H1 (cell line): Measurements from ENCODE around the gene MCOLN3. TPM values are rescaled to one million over a fixed set of nuclear protein-coding genes. Genes with fewer than 3 reads are reported as not detected.

Experiments used
- CTCF ChIA-PET: fragments of 300-600 bp; sonication (Branson Sonifier 250); formaldehyde crosslinking; loops from one replicate; lab custom pipeline; 2021; ENCODE audit not compliant: partially characterized antibody; lab: Charles Lee
- POLR2A ChIA-PET: fragments of 300-600 bp; sonication (Branson Sonifier 250); formaldehyde crosslinking; loops from one replicate; lab custom pipeline; 2021; ENCODE audit warnings: inconsistent platforms; ENCODE audit not compliant: partially characterized antibody; lab: Charles Lee
- DNase-seq, 2 experiments: peaks; one replicate each; pipeline versions ENCODE4 v3.0.0 to v3.0.0-alpha.2; 2010 to 2022; ENCODE audit warnings: low spot score in 2 of 2, low read depth in 1 of 2, mixed read lengths in 1 of 2
- FAIRE-seq: peaks from 2 replicates; lab custom pipeline; 2011; peaks lifted over from hg19 to GRCh38; lab: Jason Lieb, UNC
- H2AFZ ChIP-seq: 2 replicates; pipeline ENCODE4 v1.8.1; 2012; ENCODE audit warnings: low read length, inconsistent platforms
- H2AK5ac ChIP-seq: 2 replicates; pipeline ENCODE4 v1.6.1; 2013; ENCODE audit warnings: low read depth, low read length
- H2BK120ac ChIP-seq: replicated peaks from 2 replicates; pipeline ENCODE3; 2013; ENCODE audit warnings: low read depth, low read length, inconsistent platforms
- H2BK12ac ChIP-seq: 2 replicates; pipeline ENCODE4 v1.6.1; 2013; ENCODE audit warnings: low read depth, low read length
- H2BK15ac ChIP-seq: 2 replicates; pipeline ENCODE4 v1.6.1; 2013; ENCODE audit warnings: low read length
- H2BK20ac ChIP-seq: 2 replicates; pipeline ENCODE4 v1.6.1; 2013; ENCODE audit warnings: low read length
- H2BK5ac ChIP-seq: 2 replicates; pipeline ENCODE4 v1.6.1; 2013; ENCODE audit warnings: low read depth, low read length
- H3K14ac ChIP-seq: 2 replicates; pipeline ENCODE4 v1.6.1; 2013; ENCODE audit warnings: inconsistent platforms; ENCODE audit not compliant: insufficient read length
- H3K18ac ChIP-seq: 2 replicates; pipeline ENCODE4 v1.6.1; 2013; ENCODE audit warnings: low read length; ENCODE audit errors: extremely low read depth
- H3K23ac ChIP-seq: 2 replicates; pipeline ENCODE4 v1.6.1; 2013; ENCODE audit warnings: inconsistent platforms; ENCODE audit not compliant: insufficient read length
- H3K23me2 ChIP-seq: 2 replicates; pipeline ENCODE4 v1.6.1; 2013; ENCODE audit warnings: low read depth, low read length
- H3K27ac ChIP-seq: 2 replicates; pipeline ENCODE4 v1.6.1; 2011; ENCODE audit warnings: low read depth, low read length, inconsistent platforms
- H3K27me3 ChIP-seq, 4 experiments: replicated peaks in 1 of 4; 1 replicate in 1 of 4; 2 replicates in 3 of 4; pipeline versions ENCODE4 v1.6.1 to v1.8.1; 2011 to 2013; ENCODE audit warnings: low read length in 3 of 4, mild to moderate bottlenecking in 3 of 4, inconsistent platforms in 2 of 4, mixed read lengths in 2 of 4, moderate library complexity in 1 of 4; ENCODE audit not compliant: control insufficient read depth in 3 of 4, insufficient read depth in 3 of 4; ENCODE audit errors: extremely low read depth in 1 of 4
- H3K36me3 ChIP-seq, 4 experiments: 2 replicates each; pipeline versions ENCODE4 v1.6.1 to v1.8.1; 2011 to 2013; ENCODE audit warnings: mild to moderate bottlenecking in 4 of 4, low read length in 3 of 4, moderate library complexity in 2 of 4, control low read depth in 1 of 4, inconsistent platforms in 1 of 4; ENCODE audit not compliant: insufficient read depth in 4 of 4, control insufficient read depth in 2 of 4
- H3K4ac ChIP-seq: replicated peaks from 2 replicates; pipeline ENCODE3; 2013; ENCODE audit warnings: low read length, low read depth, mixed read lengths, inconsistent platforms; ENCODE audit not compliant: insufficient read length
- H3K4me1 ChIP-seq, 4 experiments: replicated peaks in 1 of 4; 1 replicate in 1 of 4; 2 replicates in 3 of 4; pipeline versions ENCODE4 v1.6.1 to v1.8.1; 2011 to 2013; ENCODE audit warnings: low read length in 3 of 4, inconsistent platforms in 2 of 4, mixed read lengths in 1 of 4; ENCODE audit not compliant: insufficient read depth in 4 of 4, control insufficient read depth in 3 of 4
- H3K4me2 ChIP-seq, 2 experiments: 2 replicates each; pipeline versions ENCODE4 v1.6.1 to v1.8.1; 2011 to 2013; ENCODE audit warnings: low read depth in 2 of 2, low read length in 2 of 2, control low read depth in 1 of 2, inconsistent platforms in 1 of 2, mild to moderate bottlenecking in 1 of 2; ENCODE audit not compliant: insufficient read depth in 1 of 2
- H3K4me3 ChIP-seq, 4 experiments: fragments of 200-600, 300-600 bp in 1 of 4; sonication (generic), shearing (Covaris generic), sonication (Bioruptor Twin) in 1 of 4; 2 replicates each; pipeline versions ENCODE4 v1.5.1 to v1.8.1; 2011 to 2016; ENCODE audit warnings: low read length in 4 of 4, low read depth in 3 of 4, control low read depth in 2 of 4, inconsistent platforms in 2 of 4, mild to moderate bottlenecking in 2 of 4, mixed read lengths in 1 of 4, moderate library complexity in 1 of 4; ENCODE audit not compliant: insufficient read depth in 2 of 4; ENCODE audit errors: extremely low read depth in 1 of 4
- H3K56ac ChIP-seq: replicated peaks from 2 replicates; pipeline ENCODE3; 2013; ENCODE audit warnings: low read depth, mild to moderate bottlenecking, mixed read lengths, low read length, inconsistent platforms; ENCODE audit not compliant: insufficient read length
- H3K79me1 ChIP-seq: 2 replicates; pipeline ENCODE4 v1.6.1; 2013; ENCODE audit warnings: low read depth, low read length, control low read depth
- H3K79me2 ChIP-seq, 2 experiments: 2 replicates each; pipeline versions ENCODE4 v1.6.1 to v1.8.1; 2012 to 2013; ENCODE audit warnings: low read length in 2 of 2, mild to moderate bottlenecking in 2 of 2, inconsistent platforms in 1 of 2; ENCODE audit not compliant: insufficient read depth in 2 of 2, control insufficient read depth in 1 of 2
- H3K9ac ChIP-seq, 4 experiments: replicated peaks in 1 of 4; 1 replicate in 1 of 4; 2 replicates in 3 of 4; pipeline versions ENCODE4 v1.6.1 to v1.8.1; 2011 to 2013; ENCODE audit warnings: low read depth in 3 of 4, low read length in 3 of 4, control low read depth in 2 of 4, mild to moderate bottlenecking in 2 of 4, moderate library complexity in 2 of 4, inconsistent platforms in 1 of 4; ENCODE audit errors: extremely low read depth in 1 of 4
- H3K9me3 ChIP-seq, 2 experiments: 2 replicates each; pipeline versions ENCODE4 v1.6.1 to v1.8.1; 2012 to 2013; ENCODE audit warnings: mild to moderate bottlenecking in 2 of 2, moderate library complexity in 2 of 2, control low read depth in 1 of 2, inconsistent platforms in 1 of 2, low read depth in 1 of 2, low read length in 1 of 2, mixed read lengths in 1 of 2; ENCODE audit not compliant: insufficient read depth in 2 of 2
- H4K20me1 ChIP-seq, 2 experiments: replicated peaks in 1 of 2; 2 replicates each; pipeline versions ENCODE3 to v1.8.1; 2011 to 2013; ENCODE audit warnings: inconsistent platforms in 2 of 2, low read length in 2 of 2, mild to moderate bottlenecking in 1 of 2; ENCODE audit not compliant: insufficient read depth in 2 of 2, control insufficient read depth in 1 of 2
- H4K5ac ChIP-seq: 2 replicates; pipeline ENCODE4 v1.6.1; 2013; ENCODE audit warnings: low read length, low read depth, mixed read lengths, inconsistent platforms; ENCODE audit not compliant: insufficient read length
- H4K8ac ChIP-seq: 2 replicates; pipeline ENCODE4 v1.8.0; 2013; ENCODE audit warnings: mild to moderate bottlenecking, moderate library complexity, low read length, inconsistent platforms; ENCODE audit not compliant: insufficient read depth; ENCODE audit errors: extremely low read depth
- H4K91ac ChIP-seq: replicated peaks from 2 replicates; pipeline ENCODE3; 2013; ENCODE audit warnings: low read length, mixed read lengths, inconsistent platforms; ENCODE audit not compliant: insufficient read length
- POLR2A ChIP-seq, 2 experiments: IDR thresholded peaks; 1 replicate in 1 of 2; 2 replicates in 1 of 2; pipeline ENCODE4 v1.6.1; 2011; ENCODE audit warnings: low read depth in 2 of 2, low read length in 2 of 2, mild to moderate bottlenecking in 2 of 2; ENCODE audit errors: control extremely low read depth in 1 of 2
- SP2 ChIP-seq: IDR thresholded peaks from 2 replicates; pipeline ENCODE4 v1.6.1; 2012; ENCODE audit warnings: mild to moderate bottlenecking, low read length, inconsistent platforms
- whole genome bisulfite sequencing, 2 experiments: shearing (Covaris generic) in 1 of 2; methylation state at CpG; one replicate each; pipeline versions ENCODE4 v1.1.6 to v1.1.7; 2013 to 2015; ENCODE audit warnings: low lambda C conversion rate in 2 of 2, mixed read lengths in 2 of 2, inconsistent platforms in 1 of 2, low coverage in 1 of 2, missing lambda C conversion rate in 1 of 2; ENCODE audit not compliant: insufficient replicate concordance in 2 of 2, insufficient coverage in 1 of 2, insufficient read length in 1 of 2; ENCODE audit errors: extremely low coverage in 1 of 2, missing lambda C conversion rate in 1 of 2; 5-methylcytosine and 5-hydroxymethylcytosine counted together
- polyA plus RNA-seq, 7 experiments: library from polyadenylated mRNA; depleted of rRNA in 3 of 7; stranded (reverse) in 5 of 7; unstranded in 2 of 7; fragments of >200 nt in 5 of 7; fragments of 200-250 nt in 2 of 7; gene quantifications; 1 replicate in 5 of 7; 2 replicates in 1 of 7; 4 replicates in 1 of 7; pipeline versions ENCODE4 v1.2.1 to v1.2.3, GENCODE V29; 2011 to 2013; ENCODE audit warnings: missing spikeins in 2 of 7, mixed read lengths in 2 of 7
- total RNA-seq: library from RNA; stranded (reverse); fragmentation: NEBNext Ultra II Directional; extraction: Animal tissue kit (Norgen Biotek cat#: 25700); gene quantifications from 2 replicates; pipeline ENCODE4 v1.2.1, GENCODE V29; 2021

The MCOLN3 gene
- total and polyA plus RNA-seq, 2 of the 8 experiments (the other 6 are each of a cell fraction or from before 2014, with no cell fraction given), result 3.8 to 4.9 TPM

- H3K23ac ChIP-seq, result no peak overlapping the region
- no peak overlapping the region for H2BK120ac ChIP-seq
- H3K4ac ChIP-seq, result no peak overlapping the region
- H3K4me1 ChIP-seq, result no peaks in the 10 kb centered on the region
- no peak overlapping the region for H2AK5ac ChIP-seq
- H3K79me2 ChIP-seq, result no peaks in the 10 kb centered on the region
- H3K9ac ChIP-seq, result no peak overlapping the region
- no peaks in the 10 kb centered on the region for H3K23me2 ChIP-seq
- no peaks in the 10 kb centered on the region for H3K9me3 ChIP-seq
- no peak overlapping the region for H3K14ac ChIP-seq
- H4K8ac ChIP-seq, result no peak overlapping the region
- no peak overlapping the region for H3K18ac ChIP-seq
- WGBS, 2 experiments, result 95% methylated on average over 1 of the region's 1 CpG; no CpG with 5 or more reads in 1 of the 2 experiments
- no peak overlapping the region for H3K56ac ChIP-seq
- no peaks in the 10 kb centered on the region for H4K20me1 ChIP-seq
- no peaks in the 10 kb centered on the region for H3K79me1 ChIP-seq
- H3K36me3 ChIP-seq, result no peaks in the 10 kb centered on the region
- no peak overlapping the region for H4K5ac ChIP-seq
- no peak overlapping the region for H2BK20ac ChIP-seq
- no peak overlapping the region for H2BK5ac ChIP-seq
- H2BK12ac ChIP-seq, result no peak overlapping the region
- no peak overlapping the region for H2BK15ac ChIP-seq
- no peaks in the 10 kb centered on the region for H3K27me3 ChIP-seq
- no peak for FAIRE-seq
- ChIA-PET POLR2A (interaction anchor here (0.7 kb wide), 1 partner anchor 769 kb away, joined by 3 read pairs; no protein-coding TSS in a partner anchor), CTCF (interaction anchor here (1.5 kb wide), 1 partner anchor 110 kb away, joined by 3 read pairs; no protein-coding TSS in a partner anchor)
- no peak overlapping the region for H3K4me2 ChIP-seq
- no peak overlapping the region for H3K4me3 ChIP-seq
- no peak overlapping the region for H4K91ac ChIP-seq
- no peak overlapping the region for H3K27ac ChIP-seq
- no peak for DNase-seq
- H2AFZ ChIP-seq, result no peak overlapping the region
- no peak for TF ChIP-seq SP2
- TF ChIP-seq POLR2A (IDR thresholded peaks at IDR 0.05; ENCODE audit: control extremely low read depth in 1 of 2, low read depth in 2 of 2, low read length in 2 of 2), result no peak
Observed at GRCh38 chr1:85087659-85088407, 39.5 kb upstream of the MCOLN3 start.
